ENCODE data around the gene HYAL3. TPM values are rescaled to one million over a fixed set of nuclear protein-coding genes. Genes with fewer than 3 reads are reported as not detected.

HYAL3 gene
- total and polyA plus RNA-seq, 2 of the 13 experiments (the other 11 are each of a cell fraction or from before 2014, with no cell fraction given) = 5.5 to 10.4 TPM

DNA sequence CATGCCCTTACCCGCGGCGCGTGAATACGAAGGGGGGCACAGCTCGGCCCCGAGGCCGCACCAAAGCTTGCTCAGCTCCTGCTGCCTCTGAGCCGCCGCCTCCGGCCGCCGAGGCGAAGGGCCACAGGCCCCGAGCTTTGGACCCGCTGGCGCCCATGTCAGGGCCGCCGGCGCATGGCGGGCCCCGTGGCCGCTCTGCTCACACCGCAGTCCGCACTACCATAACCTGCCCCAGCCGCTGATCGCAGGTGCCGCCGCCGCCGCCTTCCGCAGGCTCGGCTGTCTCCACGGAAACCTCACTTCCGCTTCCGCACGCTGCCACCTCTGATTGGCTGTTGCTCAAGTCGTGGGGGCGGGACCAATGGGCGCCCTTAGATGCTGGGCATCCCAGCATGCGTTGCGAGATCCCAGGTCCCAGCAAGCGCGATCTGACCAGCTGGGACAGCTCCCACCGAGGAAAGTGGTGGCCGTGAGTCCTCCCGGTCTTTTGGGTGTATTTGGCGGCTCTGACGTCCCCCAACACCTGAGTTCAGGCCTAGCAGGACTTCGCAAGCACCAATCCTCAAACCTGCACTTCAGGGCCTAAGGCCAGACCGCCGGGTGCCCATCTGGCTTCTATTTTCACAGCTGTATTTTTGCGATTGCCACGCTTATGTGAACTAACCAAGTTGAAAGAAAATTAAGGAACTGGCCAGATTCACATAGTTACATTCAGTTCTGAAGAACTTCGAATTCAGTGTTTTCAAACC is 28.9 kb upstream of the HYAL3 start, which contains the start of gene TUSC2 (continued):
- TF ChIP-seq E2F5 (CRISPR knock-in tag; conservative IDR thresholded peaks at IDR 0.05) (no peak), ISL2 (CRISPR knock-in tag; IDR thresholded peaks at IDR 0.05) (peak; percentile 70), ELF1 (CRISPR knock-in tag; IDR thresholded peaks at IDR 0.05) (peak; percentile 92), RBM22 (optimal IDR thresholded peaks at IDR 0.05; ENCODE audit: low read length) (no peak), ATF4 (CRISPR knock-in tag; IDR thresholded peaks at IDR 0.05) (0 out of 4 replicates have a peak, but pooled peaks of 1 of the 2 experiments have one; percentile 11), PBX3 (CRISPR knock-in tag; IDR thresholded peaks at IDR 0.05; ENCODE audit: borderline replicate concordance) (0 out of 2 replicates have a peak, but pooled peaks have one; percentile 49), MYPOP (CRISPR knock-in tag; IDR thresholded peaks at IDR 0.05) (no peak), THAP11 (CRISPR knock-in tag; IDR thresholded peaks at IDR 0.05) (peak; percentile 92), CENPX (CRISPR knock-in tag; IDR thresholded peaks at IDR 0.05) (no peak), ZNF550 (CRISPR knock-in tag; IDR thresholded peaks at IDR 0.05; ENCODE audit: borderline replicate concordance) (no peak), GPN1 (CRISPR knock-in tag; IDR thresholded peaks at IDR 0.05; ENCODE audit: borderline replicate concordance) (no peak), DNMT3B (CRISPR knock-in tag; conservative IDR thresholded peaks at IDR 0.05) (no peak), HOXD1 (CRISPR knock-in tag; IDR thresholded peaks at IDR 0.05) (no peak), HDAC1 (CRISPR knock-in tag; IDR thresholded peaks at IDR 0.05) (peak; percentile 95), ZNF563 (CRISPR knock-in tag; IDR thresholded peaks at IDR 0.05) (peak; percentile 51; the same call in 1 of the 2 replicates), TBL1XR1 (IDR thresholded peaks at IDR 0.05; ENCODE audit: borderline replicate concordance, low read length, partially characterized antibody) (no peak), GABPA (IDR thresholded peaks at IDR 0.05; ENCODE audit: low read depth, low read length) (no peak), GABPA (CRISPR knock-in tag; IDR thresholded peaks at IDR 0.05; ENCODE audit: low read depth) (peak; percentile 95), ZNF704 (CRISPR knock-in tag; IDR thresholded peaks at IDR 0.05; ENCODE audit: borderline replicate concordance) (0 out of 2 replicates have a peak, but pooled peaks have one; percentile 37), GRHL1 (CRISPR knock-in tag; conservative IDR thresholded peaks at IDR 0.05) (no peak)
- TF ChIP-seq, protein P1, sequence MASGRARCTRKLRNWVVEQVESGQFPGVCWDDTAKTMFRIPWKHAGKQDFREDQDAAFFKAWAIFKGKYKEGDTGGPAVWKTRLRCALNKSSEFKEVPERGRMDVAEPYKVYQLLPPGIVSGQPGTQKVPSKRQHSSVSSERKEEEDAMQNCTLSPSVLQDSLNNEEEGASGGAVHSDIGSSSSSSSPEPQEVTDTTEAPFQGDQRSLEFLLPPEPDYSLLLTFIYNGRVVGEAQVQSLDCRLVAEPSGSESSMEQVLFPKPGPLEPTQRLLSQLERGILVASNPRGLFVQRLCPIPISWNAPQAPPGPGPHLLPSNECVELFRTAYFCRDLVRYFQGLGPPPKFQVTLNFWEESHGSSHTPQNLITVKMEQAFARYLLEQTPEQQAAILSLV (CRISPR knock-in tag; IDR thresholded peaks at IDR 0.05; ENCODE audit: borderline replicate concordance) = 0 out of 2 replicates have a peak, but pooled peaks have one; percentile 52
